Stimulated activated naive CD8-positive, alpha-beta T cell treated with anti-CD3 and anti-CD28 coated beads, Interleukin-15, Interleukin-2, amounts not matched to agents 100 ng/mL and 50 ng/mL, for 24 hours (primary cell): ENCODE results near the gene RCOR2.
A peak's percentile ranks its signal among the peaks of the same experiment; 100 is the strongest.

Source experiments
- H3K27ac Mint-ChIP-seq: one replicate; pipeline ENCODE4 v1.8.0; 2021; ENCODE audit warnings: mild to moderate bottlenecking, mixed read lengths
- H3K27me3 Mint-ChIP-seq: one replicate; pipeline ENCODE4 v1.8.0; 2021; ENCODE audit warnings: mixed read lengths
- H3K36me3 Mint-ChIP-seq: one replicate; pipeline ENCODE4 v1.8.0; 2021; ENCODE audit warnings: low read depth, mixed read lengths
- H3K4me1 Mint-ChIP-seq: one replicate; pipeline ENCODE4 v1.8.0; 2021; ENCODE audit warnings: low read depth, mixed read lengths
- H3K4me3 Mint-ChIP-seq: one replicate; pipeline ENCODE4 v1.8.0; 2021; ENCODE audit warnings: mild to moderate bottlenecking, mixed read lengths
- H3K9me3 Mint-ChIP-seq: one replicate; pipeline ENCODE4 v1.8.0; 2021; ENCODE audit warnings: mixed read lengths

The RCOR2 gene

DNA sequence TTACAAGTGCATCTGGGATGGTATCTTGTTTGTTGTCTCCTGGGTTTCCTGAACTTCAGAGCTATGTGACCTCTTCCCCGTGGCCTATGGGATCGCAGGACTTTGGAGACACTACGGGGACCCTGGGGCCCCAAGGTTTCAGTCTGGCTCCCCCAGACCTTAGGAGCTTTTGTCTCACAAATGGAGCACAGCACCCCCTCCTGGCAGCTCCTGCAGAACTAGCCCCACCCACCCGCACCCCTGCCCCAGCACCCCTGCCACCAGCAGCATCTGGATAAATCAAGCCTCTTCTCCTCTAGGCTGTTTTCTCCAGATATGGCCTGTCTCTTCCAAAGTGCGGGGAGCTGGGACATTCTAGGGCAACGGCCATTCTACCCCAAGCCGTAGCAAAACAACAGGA is 10.4 kb downstream of the RCOR2 start:
- no peaks in the 10 kb centered on the region for H3K9me3 Mint-ChIP-seq
- no peak overlapping the region for H3K4me3 Mint-ChIP-seq
- no peaks in the 10 kb centered on the region for H3K4me1 Mint-ChIP-seq
- H3K27me3 Mint-ChIP-seq: no peaks in the 10 kb centered on the region
- H3K27ac Mint-ChIP-seq: no peak overlapping the region
- peaks cover 36% of the 10 kb centered on the region for H3K36me3 Mint-ChIP-seq

GRCh38 chr11:63906087-63906486 is 10.9 kb downstream of the RCOR2 start:
- Mint-ChIP-seq H3K4me3 (no peak overlapping the region), H3K9me3 (no peaks in the 10 kb centered on the region), H3K27ac (no peak overlapping the region), H3K4me1 (no peaks in the 10 kb centered on the region), H3K36me3 (peaks cover 41% of the 10 kb centered on the region), H3K27me3 (no peaks in the 10 kb centered on the region)

DNA sequence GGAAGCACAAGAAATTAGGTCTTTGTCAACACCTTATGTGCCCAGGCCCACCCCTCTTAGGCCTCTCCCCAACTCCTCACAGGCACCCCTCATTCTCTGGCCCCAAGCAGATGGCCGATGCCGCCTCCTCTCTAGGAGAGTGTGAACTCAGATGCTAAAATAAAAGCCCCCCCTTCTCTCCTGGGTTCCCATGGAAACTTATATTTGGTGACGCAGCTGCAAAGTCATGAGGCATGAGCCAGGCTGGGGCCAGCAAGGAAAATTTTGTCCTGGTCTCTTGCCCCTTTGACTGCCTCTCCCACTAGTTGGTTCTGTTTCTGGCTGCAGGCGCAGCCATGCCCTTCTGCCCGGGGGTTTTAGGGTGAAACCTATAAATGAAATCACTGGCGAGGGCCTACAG is 11.8 kb downstream of the RCOR2 start:
- Mint-ChIP-seq H3K4me3 (no peak overlapping the region), H3K27me3 (no peaks in the 10 kb centered on the region), H3K4me1 (no peaks in the 10 kb centered on the region), H3K9me3 (no peaks in the 10 kb centered on the region), H3K27ac (no peak overlapping the region), H3K36me3 (peaks cover 50% of the 10 kb centered on the region)

- Mint-ChIP-seq H3K36me3 (peaks cover 52% of the 10 kb centered on the region), H3K9me3 (no peaks in the 10 kb centered on the region), H3K27ac (no peak overlapping the region)
Observed at GRCh38 chr11:63904743-63905142, 12.2 kb downstream of the RCOR2 start.

GRCh38 chr11:63903884-63904283 is 13.1 kb downstream of the RCOR2 start:
- Mint-ChIP-seq H3K9me3 (no peaks in the 10 kb centered on the region), H3K4me1 (no peaks in the 10 kb centered on the region), H3K27me3 (no peaks in the 10 kb centered on the region), H3K36me3 (peaks cover 61% of the 10 kb centered on the region), H3K27ac (no peak overlapping the region), H3K4me3 (no peak overlapping the region)

More at GRCh38 chr11:63904743-63905142, 12.2 kb downstream of the RCOR2 start:
- Mint-ChIP-seq H3K4me3 (no peak overlapping the region), H3K4me1 (no peaks in the 10 kb centered on the region), H3K27me3 (no peaks in the 10 kb centered on the region)

- no peak overlapping the region for H3K4me3 Mint-ChIP-seq
- no peaks in the 10 kb centered on the region for H3K9me3 Mint-ChIP-seq
- H3K27ac Mint-ChIP-seq: no peak overlapping the region
- H3K36me3 Mint-ChIP-seq: peaks cover 80% of the 10 kb centered on the region
- H3K4me1 Mint-ChIP-seq: no peaks in the 10 kb centered on the region
- no peaks in the 10 kb centered on the region for H3K27me3 Mint-ChIP-seq
Observed at GRCh38 chr11:63901660-63902059, 15.3 kb downstream of the RCOR2 start.

GRCh38 chr11:63897459-63898146 is 19.4 kb downstream of the RCOR2 start:
- H3K4me3 Mint-ChIP-seq: no peak overlapping the region
- no peaks in the 10 kb centered on the region for H3K9me3 Mint-ChIP-seq
- H3K4me1 Mint-ChIP-seq: peaks cover 8% of the 10 kb centered on the region
- peaks cover 73% of the 10 kb centered on the region for H3K36me3 Mint-ChIP-seq
- H3K27me3 Mint-ChIP-seq: no peaks in the 10 kb centered on the region
- no peak overlapping the region for H3K27ac Mint-ChIP-seq

- H3K36me3 Mint-ChIP-seq: peaks cover 67% of the 10 kb centered on the region
- H3K9me3 Mint-ChIP-seq: no peaks in the 10 kb centered on the region
- H3K27me3 Mint-ChIP-seq: no peaks in the 10 kb centered on the region
- no peak overlapping the region for H3K27ac Mint-ChIP-seq
- peaks cover 23% of the 10 kb centered on the region for H3K4me1 Mint-ChIP-seq
- H3K4me3 Mint-ChIP-seq: no peak overlapping the region
Observed at GRCh38 chr11:63896071-63896470, 20.9 kb downstream of the RCOR2 start.

DNA sequence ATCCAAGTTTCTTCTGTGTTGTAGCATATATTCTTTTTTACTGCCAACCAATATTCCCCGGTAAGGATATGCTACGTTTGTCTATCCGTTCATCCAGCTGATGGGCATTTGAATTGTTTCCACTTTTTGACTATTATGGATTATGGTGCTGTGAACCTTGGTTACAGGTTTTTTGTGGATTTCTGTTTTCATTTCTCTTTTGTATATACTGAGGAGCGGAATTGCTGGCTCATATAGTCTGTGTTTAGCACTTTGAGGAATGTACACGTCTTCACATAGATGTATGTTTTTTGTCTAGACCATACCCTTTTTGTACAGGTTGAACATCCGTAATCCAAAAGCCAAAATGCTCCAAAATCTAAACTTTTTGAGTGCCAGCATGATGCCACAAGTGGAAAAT is 23.6 kb downstream of the RCOR2 start:
- Mint-ChIP-seq H3K27ac (no peak overlapping the region), H3K4me3 (no peak overlapping the region), H3K4me1 (peaks cover 50% of the 10 kb centered on the region), H3K9me3 (no peaks in the 10 kb centered on the region), H3K27me3 (no peaks in the 10 kb centered on the region), H3K36me3 (peaks cover 48% of the 10 kb centered on the region)

- Mint-ChIP-seq H3K27ac (no peak overlapping the region), H3K4me3 (no peak overlapping the region)
Observed at GRCh38 chr11:63892228-63892627, 24.7 kb downstream of the RCOR2 start.

DNA sequence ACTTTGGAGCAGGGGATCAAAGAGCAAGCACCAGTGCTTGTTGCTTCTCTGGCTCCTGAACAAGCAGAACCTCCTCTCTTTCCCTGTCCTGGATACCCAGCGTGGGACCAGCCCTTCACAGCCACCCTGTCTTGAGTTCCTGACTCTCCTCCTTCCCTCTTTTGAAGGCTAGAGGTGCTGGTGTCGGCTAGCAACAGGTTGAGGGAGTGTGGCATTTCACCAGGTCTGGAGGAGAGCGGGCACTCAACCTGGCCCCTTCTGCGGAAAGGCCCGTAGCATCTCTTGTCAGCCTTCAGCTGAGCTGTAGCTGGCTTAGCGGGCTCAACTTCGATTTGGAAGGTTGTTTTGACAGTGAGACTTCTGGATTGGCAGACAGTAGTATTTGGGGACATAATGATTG is 26.6 kb downstream of the RCOR2 start:
- Mint-ChIP-seq H3K9me3 (no peaks in the 10 kb centered on the region), H3K4me3 (no peak overlapping the region), H3K27ac (peak overlapping the region; percentile 45), H3K4me1 (peaks cover 64% of the 10 kb centered on the region), H3K27me3 (no peaks in the 10 kb centered on the region), H3K36me3 (peaks cover 22% of the 10 kb centered on the region)

More at GRCh38 chr11:63892228-63892627, 24.7 kb downstream of the RCOR2 start:
- Mint-ChIP-seq H3K4me1 (peaks cover 62% of the 10 kb centered on the region), H3K36me3 (peaks cover 37% of the 10 kb centered on the region), H3K9me3 (no peaks in the 10 kb centered on the region), H3K27me3 (no peaks in the 10 kb centered on the region)

DNA sequence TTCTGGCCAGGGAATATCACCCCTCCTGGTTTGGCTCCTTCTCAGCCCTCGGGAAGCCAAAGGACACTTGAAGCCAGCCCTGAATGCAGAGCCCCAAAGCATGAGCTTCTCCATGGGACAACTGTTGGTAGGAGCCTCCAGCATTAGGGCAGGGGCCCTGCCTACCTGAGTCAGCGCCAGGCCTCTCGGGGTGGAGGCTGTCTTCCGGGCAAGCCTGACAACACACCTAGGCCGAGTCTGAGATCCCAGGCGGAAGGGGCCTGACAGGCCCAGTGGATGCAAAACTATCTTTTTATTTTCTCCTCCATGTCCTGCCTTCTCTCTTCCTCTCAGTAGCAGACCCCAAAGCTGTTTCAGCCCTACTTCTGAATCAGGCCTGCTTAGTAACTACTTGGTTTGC is 27.6 kb downstream of the RCOR2 start:
- no peaks in the 10 kb centered on the region for H3K27me3 Mint-ChIP-seq

DNA sequence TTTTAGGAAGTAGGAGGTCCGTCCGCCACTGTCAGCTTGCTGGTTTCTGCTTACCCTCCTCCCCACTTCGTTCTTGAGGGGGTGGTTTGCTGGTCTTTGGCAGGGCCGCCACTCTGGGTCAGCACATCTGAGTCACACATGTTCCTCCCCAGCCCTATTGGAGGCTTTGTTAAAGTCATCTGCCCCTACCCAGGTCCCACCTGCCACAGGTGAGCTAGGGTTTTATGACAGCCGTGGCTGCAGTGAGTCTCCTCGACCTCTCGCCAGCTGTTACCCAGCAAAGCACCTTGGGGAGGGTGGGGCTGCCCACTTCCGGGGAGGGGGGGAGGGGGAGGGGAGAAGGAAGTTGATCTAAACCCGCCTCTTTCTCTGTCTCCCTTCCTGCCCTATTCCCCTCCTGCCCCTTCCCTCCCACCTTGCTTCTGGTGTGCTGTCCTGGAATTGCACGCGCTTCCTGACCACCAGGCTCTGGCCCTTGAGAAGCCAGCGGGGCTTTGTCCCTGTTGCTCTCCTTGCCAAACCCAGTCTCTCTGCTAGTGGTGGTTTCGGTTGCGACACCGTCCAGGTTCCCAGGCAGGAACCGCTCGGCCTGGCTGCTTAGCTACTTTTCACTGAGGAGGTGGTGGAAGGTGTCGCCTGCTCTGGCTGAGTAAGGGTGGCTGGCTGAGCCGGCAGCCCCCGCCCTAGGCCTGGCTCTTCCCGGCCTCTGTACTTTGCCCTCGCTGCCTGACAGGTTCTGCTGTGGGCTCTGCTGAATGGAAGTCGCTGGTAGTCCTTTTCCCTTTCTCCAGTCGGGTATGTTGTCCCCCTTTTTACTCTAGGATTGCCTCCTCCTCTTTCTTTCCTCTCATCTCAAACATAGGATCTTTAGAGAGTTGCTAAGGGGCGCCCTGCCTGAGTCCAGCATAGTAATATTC is 28.5 kb downstream of the RCOR2 start:
- H3K27ac Mint-ChIP-seq: peak overlapping the region; percentile 92
- no peaks in the 10 kb centered on the region for H3K27me3 Mint-ChIP-seq
- peak overlapping the region; percentile 85 for H3K4me3 Mint-ChIP-seq
- peaks cover 15% of the 10 kb centered on the region for H3K36me3 Mint-ChIP-seq
- H3K4me1 Mint-ChIP-seq: peaks cover 79% of the 10 kb centered on the region
- no peaks in the 10 kb centered on the region for H3K9me3 Mint-ChIP-seq

More for the DNA sequence above, 27.6 kb downstream of the RCOR2 start:
- Mint-ChIP-seq H3K4me3 (peak overlapping the region; percentile 47), H3K9me3 (no peaks in the 10 kb centered on the region), H3K36me3 (peaks cover 22% of the 10 kb centered on the region), H3K27ac (no peak overlapping the region), H3K4me1 (peaks cover 70% of the 10 kb centered on the region)

DNA sequence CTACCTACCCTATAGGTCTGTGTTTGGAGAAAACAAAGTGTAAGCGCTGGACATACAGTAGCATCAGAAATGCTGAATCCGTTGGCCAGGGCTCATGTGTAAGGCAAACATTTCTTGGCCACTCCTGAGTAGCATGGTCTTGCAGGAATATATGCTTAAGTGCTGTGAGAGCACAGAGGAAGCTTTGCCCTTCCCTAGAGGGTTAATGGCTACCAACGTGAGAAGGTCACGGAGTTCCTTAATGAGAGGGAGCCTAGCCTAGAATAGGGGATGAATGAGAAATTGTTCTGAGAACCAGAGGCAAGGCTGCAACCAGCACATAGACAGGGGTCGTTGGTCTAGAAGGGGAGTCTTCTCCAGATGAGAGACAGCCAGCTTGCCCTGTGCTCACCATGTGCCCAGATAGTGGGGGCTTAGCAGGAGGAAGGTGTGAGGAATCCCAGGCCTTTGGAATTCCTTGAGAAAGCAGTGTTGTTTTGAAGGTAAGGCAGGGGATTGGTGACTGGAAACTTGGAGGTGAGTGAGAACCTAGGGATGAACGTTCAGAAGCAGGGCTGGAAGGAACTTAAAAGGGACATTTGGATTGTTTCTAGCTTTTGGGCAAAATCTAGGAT is 29.5 kb downstream of the RCOR2 start:
- Mint-ChIP-seq H3K4me3 (peak overlapping the region; percentile 35), H3K27ac (peak overlapping the region; percentile 39), H3K36me3 (peaks cover 14% of the 10 kb centered on the region), H3K4me1 (peaks cover 84% of the 10 kb centered on the region), H3K9me3 (no peaks in the 10 kb centered on the region), H3K27me3 (no peaks in the 10 kb centered on the region)
